H9 (cell line): Measurements from ENCODE around the gene FAM83F. TPM values are rescaled to one million over a fixed set of nuclear protein-coding genes. Genes with fewer than 3 reads are reported as not detected.
"Not testable (repeated sequence)": the region's sequence is repeated elsewhere in the genome, so short reads cannot be mapped to it uniquely, and the experiment has no call there.

ENCODE experiments used
- DNase-seq: peaks from one replicate; pipeline ENCODE4 v3.0.0-alpha.2; 2017
- H2AFZ ChIP-seq: one replicate; pipeline ENCODE4 v1.6.1; 2013; ENCODE audit warnings: mild to moderate bottlenecking, low read length, control low read depth, moderate library complexity
- H2AK5ac ChIP-seq: 2 replicates; pipeline ENCODE4 v1.6.1; 2013; ENCODE audit warnings: low read length, control low read depth, mixed read lengths; ENCODE audit not compliant: insufficient read length
- H2BK120ac ChIP-seq: one replicate; pipeline ENCODE4 v1.6.1; 2013; ENCODE audit warnings: low read depth, mild to moderate bottlenecking, low read length, control low read depth, inconsistent platforms; ENCODE audit not compliant: poor library complexity, severe bottlenecking
- H2BK12ac ChIP-seq: 2 replicates; pipeline ENCODE4 v1.6.1; 2013; ENCODE audit warnings: low read length, control low read depth, mixed read lengths, low read depth; ENCODE audit not compliant: insufficient read length
- H2BK15ac ChIP-seq: 2 replicates; pipeline ENCODE4 v1.6.1; 2013; ENCODE audit warnings: low read depth, low read length, control low read depth
- H2BK20ac ChIP-seq: one replicate; pipeline ENCODE4 v1.6.1; 2013; ENCODE audit warnings: low read depth, mild to moderate bottlenecking, low read length, control low read depth, inconsistent platforms; ENCODE audit not compliant: poor library complexity, severe bottlenecking
- H2BK5ac ChIP-seq: 2 replicates; pipeline ENCODE4 v1.6.1; 2013; ENCODE audit warnings: low read length, control low read depth, mixed read lengths; ENCODE audit not compliant: insufficient read length
- H3K14ac ChIP-seq: 2 replicates; pipeline ENCODE4 v1.6.1; 2013; ENCODE audit warnings: low read length, control low read depth; ENCODE audit not compliant: insufficient read depth
- H3K18ac ChIP-seq: 2 replicates; pipeline ENCODE4 v1.6.1; 2013; ENCODE audit warnings: low read depth, mild to moderate bottlenecking, mixed read lengths, low read length, control low read depth; ENCODE audit not compliant: insufficient read length
- H3K23ac ChIP-seq: 2 replicates; pipeline ENCODE4 v1.6.1; 2013; ENCODE audit warnings: low read length, control low read depth, mixed read lengths, low read depth; ENCODE audit not compliant: insufficient read length
- H3K23me2 ChIP-seq: 2 replicates; pipeline ENCODE4 v1.6.1; 2013; ENCODE audit warnings: low read depth, mild to moderate bottlenecking, mixed read lengths, low read length, control low read depth; ENCODE audit not compliant: insufficient read length, poor library complexity, severe bottlenecking
- H3K27ac ChIP-seq: 2 replicates; pipeline ENCODE4 v1.5.1; 2013; ENCODE audit warnings: low read length, control low read depth, mixed read lengths, low read depth; ENCODE audit not compliant: insufficient read length
- H3K27me3 ChIP-seq: 2 replicates; pipeline ENCODE4 v1.6.1; 2013; ENCODE audit warnings: low read length, control low read depth, inconsistent platforms; ENCODE audit not compliant: insufficient read depth
- H3K4ac ChIP-seq: 2 replicates; pipeline ENCODE4 v1.6.1; 2013; ENCODE audit warnings: low read depth, mild to moderate bottlenecking, control low read depth, inconsistent platforms, low read length, moderate library complexity
- H3K4me1 ChIP-seq: 2 replicates; pipeline ENCODE4 v1.6.1; 2013; ENCODE audit warnings: low read length, control low read depth, inconsistent platforms; ENCODE audit not compliant: insufficient read depth
- H3K4me2 ChIP-seq: 2 replicates; pipeline ENCODE4 v1.6.1; 2013; ENCODE audit warnings: low read length, control low read depth, mixed read lengths; ENCODE audit not compliant: insufficient read length, insufficient read depth
- H3K56ac ChIP-seq: 2 replicates; pipeline ENCODE4 v1.6.1; 2013; ENCODE audit warnings: low read depth, mild to moderate bottlenecking, mixed read lengths, low read length, control low read depth; ENCODE audit not compliant: insufficient read length
- H3K79me1 ChIP-seq: 2 replicates; pipeline ENCODE4 v1.6.1; 2013; ENCODE audit warnings: low read depth, mild to moderate bottlenecking, moderate library complexity, low read length, control low read depth, inconsistent platforms; ENCODE audit not compliant: insufficient read depth, poor library complexity, severe bottlenecking
- H3K79me2 ChIP-seq: 2 replicates; pipeline ENCODE4 v1.6.1; 2013; ENCODE audit warnings: low read length, control low read depth, inconsistent platforms; ENCODE audit not compliant: insufficient read depth
- H3K9ac ChIP-seq: 2 replicates; pipeline ENCODE4 v1.6.1; 2013; ENCODE audit warnings: low read length, control low read depth, mixed read lengths; ENCODE audit not compliant: insufficient read length; ENCODE audit errors: extremely low read depth
- H3K9me3 ChIP-seq: one replicate; pipeline ENCODE4 v1.6.1; 2013; ENCODE audit warnings: low read depth, low read length, inconsistent platforms; ENCODE audit not compliant: control insufficient read depth
- H3T11ph ChIP-seq: one replicate; pipeline ENCODE4 v1.6.1; 2013; ENCODE audit warnings: mild to moderate bottlenecking, low read length, control low read depth, inconsistent platforms
- H4K20me1 ChIP-seq: one replicate; pipeline ENCODE4 v1.6.1; 2013; ENCODE audit not compliant: control insufficient read depth, insufficient read length, insufficient read depth
- H4K5ac ChIP-seq: 2 replicates; pipeline ENCODE4 v1.6.1; 2013; ENCODE audit warnings: low read depth, mild to moderate bottlenecking, mixed read lengths, low read length, control low read depth; ENCODE audit not compliant: insufficient read length
- H4K8ac ChIP-seq: replicated peaks from 2 replicates; pipeline ENCODE4 v1.6.1; 2013; ENCODE audit warnings: low read length, control low read depth, mixed read lengths, low read depth; ENCODE audit not compliant: insufficient read length
- H4K91ac ChIP-seq: 2 replicates; pipeline ENCODE4 v1.6.1; 2013; ENCODE audit warnings: low read depth, mild to moderate bottlenecking, moderate library complexity, mixed read lengths, low read length, control low read depth; ENCODE audit not compliant: insufficient read length
- H3K27ac Mint-ChIP-seq, 3 experiments: 2 replicates in 2 of 3; 3 replicates in 1 of 3; pipeline ENCODE4 v1.8.0; 2020 to 2021; ENCODE audit warnings: mixed read lengths in 3 of 3, mild to moderate bottlenecking in 1 of 3, moderate library complexity in 1 of 3
- H3K27me3 Mint-ChIP-seq: 2 replicates; pipeline ENCODE4 v1.8.0; 2021; ENCODE audit warnings: low read depth, mild to moderate bottlenecking, moderate library complexity, mixed read lengths
- H3K36me3 Mint-ChIP-seq, 3 experiments: 2 replicates in 2 of 3; 3 replicates in 1 of 3; pipeline ENCODE4 v1.8.0; 2020 to 2021; ENCODE audit warnings: low read depth in 3 of 3, mixed read lengths in 3 of 3; ENCODE audit not compliant: insufficient read depth in 1 of 3
- H3K4me1 Mint-ChIP-seq, 2 experiments: 2 replicates each; pipeline ENCODE4 v1.8.0; 2020; ENCODE audit warnings: mixed read lengths in 2 of 2
- H3K4me3 Mint-ChIP-seq, 2 experiments: 2 replicates in 1 of 2; 3 replicates in 1 of 2; pipeline ENCODE4 v1.8.0; 2020 to 2021; ENCODE audit warnings: mild to moderate bottlenecking in 2 of 2, mixed read lengths in 2 of 2, moderate library complexity in 1 of 2
- H3K9me3 Mint-ChIP-seq, 2 experiments: 2 replicates in 1 of 2; 3 replicates in 1 of 2; pipeline ENCODE4 v1.8.0; 2020; ENCODE audit warnings: mild to moderate bottlenecking in 2 of 2, mixed read lengths in 2 of 2, moderate library complexity in 1 of 2
- WGBS: extraction: QIAGEN DNeasy Blood & Tissue Kit; methylation state at CpG from one replicate; pipeline ENCODE4 v1.1.7; 2013; ENCODE audit warnings: missing lambda C conversion rate, low lambda C conversion rate, mixed read lengths; ENCODE audit not compliant: insufficient read length; ENCODE audit errors: extremely low coverage; 5-methylcytosine and 5-hydroxymethylcytosine counted together
- total RNA-seq: library from RNA; stranded (reverse); gene quantifications from 2 replicates; pipeline ENCODE4 v1.2.1, GENCODE V29; 2021
- TF ChIP-seq, protein P1 (sequence below): fragments of 200-600 bp; sonication (generic); conservative IDR thresholded peaks from 3 replicates; pipeline ENCODE4 v1.8.0; 2021; ENCODE audit warnings: antibody characterized with exemption, mild to moderate bottlenecking

The FAM83F gene
- total RNA-seq, 1 experiment from 2014 or later: 17.4 TPM

DNA sequence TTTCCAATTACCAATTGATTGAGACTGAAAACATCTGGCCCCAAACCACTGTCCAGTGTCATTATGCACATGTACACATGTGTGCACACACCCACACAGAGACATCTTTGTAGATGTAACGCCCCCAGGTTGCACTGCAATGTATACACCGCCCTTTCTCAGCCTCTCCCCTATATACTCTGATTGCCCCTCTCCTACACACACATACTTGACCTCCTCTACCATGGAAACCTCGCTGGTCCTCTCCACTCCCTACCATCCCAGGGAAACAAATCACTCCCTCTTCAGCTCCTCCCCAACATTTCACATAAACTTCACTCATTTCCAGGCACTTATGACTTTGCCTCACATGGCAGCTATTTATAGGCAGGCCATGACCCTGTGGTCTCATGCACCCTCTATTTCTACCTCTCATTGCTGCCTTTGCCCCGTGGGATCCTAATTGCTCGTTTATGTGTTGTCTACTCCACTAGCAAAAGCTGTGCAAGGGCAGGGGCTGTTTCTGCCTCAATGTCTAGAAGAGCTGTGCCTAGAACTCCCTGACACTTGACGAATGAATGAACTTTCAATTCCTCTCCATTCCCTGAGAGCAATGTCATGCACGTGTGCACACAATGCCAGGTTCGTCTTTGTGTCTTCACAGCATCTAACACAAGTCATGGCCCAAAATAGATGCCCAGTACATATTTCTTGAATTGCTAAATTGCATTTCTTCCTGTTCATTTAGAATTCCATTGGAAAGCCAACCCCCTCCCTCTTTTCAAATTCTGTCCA lies 44.6 kb upstream of the FAM83F start:
- Histone ChIP-seq H3K18ac (no peak overlapping the region), H3K79me1 (no peaks in the 10 kb centered on the region), H4K20me1 (no peaks in the 10 kb centered on the region), H3K27ac (no peak overlapping the region), H2BK20ac (no peak overlapping the region), H3K4me2 (no peak overlapping the region), H4K5ac (no peak overlapping the region), H3K9me3 (no peaks in the 10 kb centered on the region), H2AK5ac (no peak overlapping the region), H3K79me2 (no peaks in the 10 kb centered on the region), H4K8ac (no peak overlapping the region), H2BK12ac (no peak overlapping the region), H2AFZ (no peak overlapping the region), H3K56ac (no peak overlapping the region), H2BK120ac (no peak overlapping the region), H3K23ac (no peak overlapping the region), H3K27me3 (no peaks in the 10 kb centered on the region), H3K23me2 (no peaks in the 10 kb centered on the region), H3K4me1 (peaks cover 10% of the 10 kb centered on the region), H3K4ac (no peak overlapping the region), H2BK15ac (no peak overlapping the region), H4K91ac (no peak overlapping the region), H3T11ph (no peak overlapping the region), H3K9ac (no peak overlapping the region), H3K14ac (no peak overlapping the region), H2BK5ac (no peak overlapping the region)
- no peak overlapping the region for H3K4me3 Mint-ChIP-seq
- TF ChIP-seq, protein P1, sequence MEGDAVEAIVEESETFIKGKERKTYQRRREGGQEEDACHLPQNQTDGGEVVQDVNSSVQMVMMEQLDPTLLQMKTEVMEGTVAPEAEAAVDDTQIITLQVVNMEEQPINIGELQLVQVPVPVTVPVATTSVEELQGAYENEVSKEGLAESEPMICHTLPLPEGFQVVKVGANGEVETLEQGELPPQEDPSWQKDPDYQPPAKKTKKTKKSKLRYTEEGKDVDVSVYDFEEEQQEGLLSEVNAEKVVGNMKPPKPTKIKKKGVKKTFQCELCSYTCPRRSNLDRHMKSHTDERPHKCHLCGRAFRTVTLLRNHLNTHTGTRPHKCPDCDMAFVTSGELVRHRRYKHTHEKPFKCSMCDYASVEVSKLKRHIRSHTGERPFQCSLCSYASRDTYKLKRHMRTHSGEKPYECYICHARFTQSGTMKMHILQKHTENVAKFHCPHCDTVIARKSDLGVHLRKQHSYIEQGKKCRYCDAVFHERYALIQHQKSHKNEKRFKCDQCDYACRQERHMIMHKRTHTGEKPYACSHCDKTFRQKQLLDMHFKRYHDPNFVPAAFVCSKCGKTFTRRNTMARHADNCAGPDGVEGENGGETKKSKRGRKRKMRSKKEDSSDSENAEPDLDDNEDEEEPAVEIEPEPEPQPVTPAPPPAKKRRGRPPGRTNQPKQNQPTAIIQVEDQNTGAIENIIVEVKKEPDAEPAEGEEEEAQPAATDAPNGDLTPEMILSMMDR: no peak
- H3K27me3 Mint-ChIP-seq: peaks cover 2% of the 10 kb centered on the region; the same call in 1 of the 2 replicates
- no CpG with 5 or more reads among the region's 8 CpGs for WGBS
- DNase-seq: no peak
- no peaks in the 10 kb centered on the region for H3K36me3 Mint-ChIP-seq
- H3K27ac Mint-ChIP-seq: no peak overlapping the region
- no peaks in the 10 kb centered on the region for H3K9me3 Mint-ChIP-seq
- peaks cover 32 to 35% of the 10 kb centered on the region in 2 experiments for H3K4me1 Mint-ChIP-seq

DNA sequence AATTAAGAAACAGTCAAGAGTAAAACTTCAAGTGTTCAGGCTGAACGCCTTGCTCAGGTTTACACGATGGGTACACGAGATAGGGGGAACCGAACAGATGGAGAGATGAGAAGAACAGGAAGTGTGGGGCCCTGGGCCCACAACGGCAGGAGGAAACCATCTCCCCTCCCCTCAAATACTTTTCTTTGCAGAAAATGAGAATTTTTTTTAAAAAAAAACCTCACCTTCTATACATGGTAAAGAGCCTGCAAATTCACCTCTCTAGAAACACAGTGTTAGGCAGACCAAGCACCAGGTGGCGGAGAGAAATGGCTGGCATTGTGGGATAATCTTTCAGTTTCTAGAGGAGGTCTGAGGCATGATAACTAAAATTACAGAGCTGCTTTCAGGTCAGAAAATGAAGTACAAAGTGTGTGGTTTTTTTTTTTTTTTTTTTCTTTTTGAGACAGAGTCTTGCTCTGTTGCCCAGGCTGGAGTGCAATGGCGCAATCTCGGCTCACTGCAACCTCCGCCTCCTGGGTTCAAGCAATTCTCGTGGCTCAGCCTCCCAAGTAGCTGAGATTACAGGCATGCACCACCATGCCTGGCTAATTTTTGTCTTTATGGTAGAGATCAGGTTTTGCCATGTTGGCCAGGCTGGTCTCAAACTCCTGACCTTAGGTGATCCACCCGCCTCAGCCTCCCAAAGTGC lies 43.0 kb upstream of the FAM83F start:
- not testable (repeated sequence) for H3K36me3 Mint-ChIP-seq, H3K4me3 Mint-ChIP-seq, H3K14ac ChIP-seq, H4K20me1 ChIP-seq, H3T11ph ChIP-seq, H2BK20ac ChIP-seq, H3K4ac ChIP-seq, H3K18ac ChIP-seq, H4K8ac ChIP-seq, H3K9me3 Mint-ChIP-seq, H3K27ac Mint-ChIP-seq, H3K9ac ChIP-seq, H3K23ac ChIP-seq, H3K9me3 ChIP-seq, H3K56ac ChIP-seq, H4K5ac ChIP-seq, H2BK12ac ChIP-seq, H2BK15ac ChIP-seq, H3K79me2 ChIP-seq, H3K4me1 ChIP-seq, H3K27ac ChIP-seq, H2BK5ac ChIP-seq, H3K4me2 ChIP-seq, H3K27me3 Mint-ChIP-seq, H2AFZ ChIP-seq, H2AK5ac ChIP-seq, H3K23me2 ChIP-seq, H4K91ac ChIP-seq, H3K79me1 ChIP-seq, H3K27me3 ChIP-seq, H2BK120ac ChIP-seq, DNase-seq
- H3K4me1 Mint-ChIP-seq: peaks cover 24 to 26% of the 10 kb centered on the region in 2 experiments
- no CpG with 5 or more reads among the region's 11 CpGs for WGBS
